K562 (cell line): ENCODE results near the gene IPO9. TPM values are rescaled to one million over a fixed set of nuclear protein-coding genes. Genes with fewer than 3 reads are reported as not detected.

Experiments used
- CHD4 ChIP-seq: fragments of 200-600 bp; sonication (generic); IDR thresholded peaks from 3 replicates; pipeline ENCODE4 v1.6.1; 2012; ENCODE audit warnings: low read depth, mild to moderate bottlenecking, mixed read lengths, low read length, inconsistent platforms; ENCODE audit not compliant: insufficient read depth, insufficient replicate concordance, poor library complexity, severe bottlenecking
- CREB3 ChIP-seq: fragments of 450-650 bp; conservative IDR thresholded peaks from 2 replicates; pipeline ENCODE4 v1.6.1; 2016; ENCODE audit warnings: missing genetic modification characterization, low read depth, mild to moderate bottlenecking, missing compliant biosample characterization, moderate library complexity
- CUX1 ChIP-seq: fragments of 200-800 bp; sonication (Bioruptor generic); IDR thresholded peaks from 2 replicates; pipeline ENCODE4 v1.6.1; 2016; ENCODE audit warnings: missing genetic modification characterization, missing compliant biosample characterization
- DACH1 ChIP-seq: fragments of 450-650 bp; IDR thresholded peaks from 2 replicates; pipeline ENCODE4 v1.6.1; 2018; ENCODE audit not compliant: partially characterized antibody
- EHMT2 ChIP-seq: fragments of 450-650 bp; IDR thresholded peaks from 2 replicates; pipeline ENCODE4 v1.6.1; 2018; ENCODE audit warnings: antibody characterized with exemption
- ESRRB ChIP-seq: fragments of 250-450 bp; sonication (Bioruptor Pico); IDR thresholded peaks from 2 replicates; pipeline ENCODE4 v1.5.0; 2020; ENCODE audit warnings: mild to moderate bottlenecking, moderate library complexity, borderline replicate concordance
- HOXB6 ChIP-seq: fragments of 250-450 bp; sonication (Bioruptor Pico); IDR thresholded peaks from 2 replicates; pipeline ENCODE4 v1.5.1; 2022; ENCODE audit warnings: mild to moderate bottlenecking, borderline replicate concordance
- KDM1A ChIP-seq, 2 experiments: fragments of 450-650 bp; IDR thresholded peaks; 2 replicates each; pipeline ENCODE4 v1.6.1; 2016; ENCODE audit warnings: mild to moderate bottlenecking in 2 of 2
- KDM4B ChIP-seq, 2 experiments: fragments of 450-650 bp in 1 of 2; sonication (generic) in 1 of 2; IDR thresholded peaks; 2 replicates each; pipeline ENCODE4 v1.6.1; 2016 to 2017; ENCODE audit warnings: borderline replicate concordance in 2 of 2, antibody characterized with exemption in 1 of 2, low read depth in 1 of 2, mild to moderate bottlenecking in 1 of 2
- MLX ChIP-seq, 2 experiments: fragments of 450-650 bp in 1 of 2; sonication (generic) in 1 of 2; formaldehyde crosslinking; conservative IDR thresholded peaks; 2 replicates each; pipeline versions ENCODE4 v1.4.0 to v1.8.1; 2020 to 2022; ENCODE audit warnings: mild to moderate bottlenecking in 1 of 2, missing genetic modification reagents in 1 of 2
- NBN ChIP-seq: fragments of 450-650 bp; IDR thresholded peaks from 2 replicates; pipeline ENCODE4 v1.6.1; 2016; ENCODE audit warnings: low read depth, mild to moderate bottlenecking
- NR2C2 ChIP-seq, 2 experiments: fragments of 200-800 bp in 1 of 2; sonication (Bioruptor generic) in 1 of 2; sonication (generic) in 1 of 2; formaldehyde crosslinking in 1 of 2; IDR thresholded peaks; 2 replicates each; pipeline versions ENCODE4 v1.6.1 to v1.8.0; 2016 to 2022; ENCODE audit warnings: mild to moderate bottlenecking in 1 of 2, missing compliant biosample characterization in 1 of 2, missing genetic modification characterization in 1 of 2, missing genetic modification reagents in 1 of 2
- PML ChIP-seq: IDR thresholded peaks from 2 replicates; pipeline ENCODE4 v1.6.1; 2012; ENCODE audit warnings: low read length, inconsistent platforms
- SMAD4 ChIP-seq: fragments of 250-450 bp; sonication (Bioruptor Pico); conservative IDR thresholded peaks from 2 replicates; pipeline ENCODE4 v1.8.0; 2021; ENCODE audit warnings: inconsistent platforms, mild to moderate bottlenecking, moderate library complexity
- SOX6 ChIP-seq: fragments of 450-650 bp; IDR thresholded peaks from 2 replicates; pipeline ENCODE4 v1.6.1; 2014; ENCODE audit warnings: mild to moderate bottlenecking
- ZBED1 ChIP-seq: IDR thresholded peaks from 2 replicates; pipeline ENCODE4 v1.6.1; 2014
- ZBTB7A ChIP-seq: IDR thresholded peaks from 2 replicates; pipeline ENCODE4 v1.6.1; 2011; ENCODE audit warnings: low read depth, mild to moderate bottlenecking, low read length, moderate library complexity, borderline replicate concordance; ENCODE audit not compliant: control insufficient read depth
- ZNF121 ChIP-seq: sonication (generic); formaldehyde crosslinking; conservative IDR thresholded peaks from 2 replicates; pipeline ENCODE4 v1.8.0; 2022; ENCODE audit warnings: missing genetic modification reagents
- ZNF23 ChIP-seq: fragments of 250-450 bp; sonication (Bioruptor Pico); IDR thresholded peaks from 2 replicates; pipeline ENCODE4 v1.4.0; 2020; ENCODE audit warnings: mild to moderate bottlenecking
- ZNF436 ChIP-seq: fragments of 250-450, 450-650 bp; sonication (Bioruptor Pico); formaldehyde crosslinking; IDR thresholded peaks from 2 replicates; pipeline ENCODE4 v1.7.0; 2020; ENCODE audit warnings: mild to moderate bottlenecking
- ZNF586 ChIP-seq: fragments of 450-650 bp; formaldehyde crosslinking; conservative IDR thresholded peaks from 2 replicates; pipeline ENCODE4 v1.4.0; 2020; ENCODE audit warnings: mild to moderate bottlenecking, moderate library complexity
- polyA plus RNA-seq, 8 experiments: library from polyadenylated mRNA; depleted of rRNA in 4 of 8; stranded (reverse) in 5 of 8; unstranded in 3 of 8; fragments of >200 nt; fragmentation: Nextera tagmentation in 2 of 8; fragmentation: Illumina TruSeq in 1 of 8; extraction: Ambion mirVana in 2 of 8; extraction: Trizol in 1 of 8; gene quantifications; 2 replicates each; pipeline versions ENCODE4 v1.2.1 to v1.2.3, GENCODE V29; 2011 to 2014; ENCODE audit warnings: inconsistent platforms in 1 of 8, missing spikeins in 1 of 8
- total RNA-seq, 7 experiments: library from RNA; depleted of rRNA in 6 of 7; stranded (reverse); fragments of >200 nt in 6 of 7; fragmentation: Illumina TruSeq in 2 of 7; extraction: Trizol in 2 of 7; gene quantifications; 2 replicates each; pipeline versions ENCODE4 v1.2.1 to v1.2.3, GENCODE V29; 2011 to 2021; ENCODE audit warnings: low replicate concordance in 1 of 7

Gene IPO9
- total and polyA plus RNA-seq, 9 of the 15 experiments (the other 6 are each of a cell fraction or from before 2014, with no cell fraction given), result 27.9 to 78.6 (median 43.9) TPM

- TF ChIP-seq SOX6 (0 out of 2 replicates have a peak, but pooled peaks have one; percentile 10), ZNF23 (CRISPR knock-in tag) (no peak), HOXB6 (CRISPR knock-in tag) (no peak), ZBED1 (no peak), KDM1A (IDR thresholded peaks at IDR 0.05) (peak; percentile 60 to 66; a peak in 3 of 4 replicates), KDM4B (IDR thresholded peaks at IDR 0.05; ENCODE audit: borderline replicate concordance in 2 of 2, low read depth in 1 of 2) (no peak), PML (no peak), NR2C2 (CRISPR knock-in tag; IDR thresholded peaks at IDR 0.05) (no peak), NR2C2 (tag; IDR thresholded peaks at IDR 0.05) (no peak; the same call in 1 of the 2 replicates), SMAD4 (CRISPR knock-in tag) (0 out of 2 replicates have a peak, but pooled peaks have one; percentile 18), NBN (no peak), MLX (CRISPR knock-in tag; conservative IDR thresholded peaks at IDR 0.05) (no peak), DACH1 (no peak), EHMT2 (no peak), ZNF121 (CRISPR knock-in tag) (peak; percentile 77), CUX1 (no peak), CREB3 (0 out of 2 replicates have a peak, but pooled peaks have one; percentile 4), ZNF586 (CRISPR knock-in tag) (no peak), CHD4 (peak; percentile 64), ZBTB7A (no peak), ZNF436 (CRISPR knock-in tag) (no peak), ESRRB (no peak)
Observed at GRCh38 chr1:201886103-201886885, 57.3 kb downstream of the IPO9 start (continued).
